ENCODE results near the gene TYK2. TPM values are rescaled to one million over a fixed set of nuclear protein-coding genes. Genes with fewer than 3 reads are reported as not detected.

TYK2 gene
- total and polyA plus RNA-seq, 2 of the 13 experiments (the other 11 are each of a cell fraction or from before 2014, with no cell fraction given) = 38.8 to 60.1 TPM

- TF ChIP-seq, protein P1, sequence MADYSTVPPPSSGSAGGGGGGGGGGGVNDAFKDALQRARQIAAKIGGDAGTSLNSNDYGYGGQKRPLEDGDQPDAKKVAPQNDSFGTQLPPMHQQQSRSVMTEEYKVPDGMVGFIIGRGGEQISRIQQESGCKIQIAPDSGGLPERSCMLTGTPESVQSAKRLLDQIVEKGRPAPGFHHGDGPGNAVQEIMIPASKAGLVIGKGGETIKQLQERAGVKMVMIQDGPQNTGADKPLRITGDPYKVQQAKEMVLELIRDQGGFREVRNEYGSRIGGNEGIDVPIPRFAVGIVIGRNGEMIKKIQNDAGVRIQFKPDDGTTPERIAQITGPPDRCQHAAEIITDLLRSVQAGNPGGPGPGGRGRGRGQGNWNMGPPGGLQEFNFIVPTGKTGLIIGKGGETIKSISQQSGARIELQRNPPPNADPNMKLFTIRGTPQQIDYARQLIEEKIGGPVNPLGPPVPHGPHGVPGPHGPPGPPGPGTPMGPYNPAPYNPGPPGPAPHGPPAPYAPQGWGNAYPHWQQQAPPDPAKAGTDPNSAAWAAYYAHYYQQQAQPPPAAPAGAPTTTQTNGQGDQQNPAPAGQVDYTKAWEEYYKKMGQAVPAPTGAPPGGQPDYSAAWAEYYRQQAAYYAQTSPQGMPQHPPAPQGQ (CRISPR knock-in tag; IDR thresholded peaks at IDR 0.05; ENCODE audit: borderline replicate concordance) = peak; percentile 83; the same call in 1 of the 2 replicates
- TF ChIP-seq, protein P2, sequence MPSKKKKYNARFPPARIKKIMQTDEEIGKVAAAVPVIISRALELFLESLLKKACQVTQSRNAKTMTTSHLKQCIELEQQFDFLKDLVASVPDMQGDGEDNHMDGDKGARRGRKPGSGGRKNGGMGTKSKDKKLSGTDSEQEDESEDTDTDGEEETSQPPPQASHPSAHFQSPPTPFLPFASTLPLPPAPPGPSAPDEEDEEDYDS (CRISPR knock-in tag; IDR thresholded peaks at IDR 0.05) = peak; percentile 66
- TF ChIP-seq SIN3B (IDR thresholded peaks at IDR 0.05; ENCODE audit: low read length) (peak; percentile 65; the same call in 1 of the 2 replicates), KIAA2018 (CRISPR knock-in tag; IDR thresholded peaks at IDR 0.05; ENCODE audit: borderline replicate concordance) (no peak)
- TF ChIP-seq, protein P3, sequence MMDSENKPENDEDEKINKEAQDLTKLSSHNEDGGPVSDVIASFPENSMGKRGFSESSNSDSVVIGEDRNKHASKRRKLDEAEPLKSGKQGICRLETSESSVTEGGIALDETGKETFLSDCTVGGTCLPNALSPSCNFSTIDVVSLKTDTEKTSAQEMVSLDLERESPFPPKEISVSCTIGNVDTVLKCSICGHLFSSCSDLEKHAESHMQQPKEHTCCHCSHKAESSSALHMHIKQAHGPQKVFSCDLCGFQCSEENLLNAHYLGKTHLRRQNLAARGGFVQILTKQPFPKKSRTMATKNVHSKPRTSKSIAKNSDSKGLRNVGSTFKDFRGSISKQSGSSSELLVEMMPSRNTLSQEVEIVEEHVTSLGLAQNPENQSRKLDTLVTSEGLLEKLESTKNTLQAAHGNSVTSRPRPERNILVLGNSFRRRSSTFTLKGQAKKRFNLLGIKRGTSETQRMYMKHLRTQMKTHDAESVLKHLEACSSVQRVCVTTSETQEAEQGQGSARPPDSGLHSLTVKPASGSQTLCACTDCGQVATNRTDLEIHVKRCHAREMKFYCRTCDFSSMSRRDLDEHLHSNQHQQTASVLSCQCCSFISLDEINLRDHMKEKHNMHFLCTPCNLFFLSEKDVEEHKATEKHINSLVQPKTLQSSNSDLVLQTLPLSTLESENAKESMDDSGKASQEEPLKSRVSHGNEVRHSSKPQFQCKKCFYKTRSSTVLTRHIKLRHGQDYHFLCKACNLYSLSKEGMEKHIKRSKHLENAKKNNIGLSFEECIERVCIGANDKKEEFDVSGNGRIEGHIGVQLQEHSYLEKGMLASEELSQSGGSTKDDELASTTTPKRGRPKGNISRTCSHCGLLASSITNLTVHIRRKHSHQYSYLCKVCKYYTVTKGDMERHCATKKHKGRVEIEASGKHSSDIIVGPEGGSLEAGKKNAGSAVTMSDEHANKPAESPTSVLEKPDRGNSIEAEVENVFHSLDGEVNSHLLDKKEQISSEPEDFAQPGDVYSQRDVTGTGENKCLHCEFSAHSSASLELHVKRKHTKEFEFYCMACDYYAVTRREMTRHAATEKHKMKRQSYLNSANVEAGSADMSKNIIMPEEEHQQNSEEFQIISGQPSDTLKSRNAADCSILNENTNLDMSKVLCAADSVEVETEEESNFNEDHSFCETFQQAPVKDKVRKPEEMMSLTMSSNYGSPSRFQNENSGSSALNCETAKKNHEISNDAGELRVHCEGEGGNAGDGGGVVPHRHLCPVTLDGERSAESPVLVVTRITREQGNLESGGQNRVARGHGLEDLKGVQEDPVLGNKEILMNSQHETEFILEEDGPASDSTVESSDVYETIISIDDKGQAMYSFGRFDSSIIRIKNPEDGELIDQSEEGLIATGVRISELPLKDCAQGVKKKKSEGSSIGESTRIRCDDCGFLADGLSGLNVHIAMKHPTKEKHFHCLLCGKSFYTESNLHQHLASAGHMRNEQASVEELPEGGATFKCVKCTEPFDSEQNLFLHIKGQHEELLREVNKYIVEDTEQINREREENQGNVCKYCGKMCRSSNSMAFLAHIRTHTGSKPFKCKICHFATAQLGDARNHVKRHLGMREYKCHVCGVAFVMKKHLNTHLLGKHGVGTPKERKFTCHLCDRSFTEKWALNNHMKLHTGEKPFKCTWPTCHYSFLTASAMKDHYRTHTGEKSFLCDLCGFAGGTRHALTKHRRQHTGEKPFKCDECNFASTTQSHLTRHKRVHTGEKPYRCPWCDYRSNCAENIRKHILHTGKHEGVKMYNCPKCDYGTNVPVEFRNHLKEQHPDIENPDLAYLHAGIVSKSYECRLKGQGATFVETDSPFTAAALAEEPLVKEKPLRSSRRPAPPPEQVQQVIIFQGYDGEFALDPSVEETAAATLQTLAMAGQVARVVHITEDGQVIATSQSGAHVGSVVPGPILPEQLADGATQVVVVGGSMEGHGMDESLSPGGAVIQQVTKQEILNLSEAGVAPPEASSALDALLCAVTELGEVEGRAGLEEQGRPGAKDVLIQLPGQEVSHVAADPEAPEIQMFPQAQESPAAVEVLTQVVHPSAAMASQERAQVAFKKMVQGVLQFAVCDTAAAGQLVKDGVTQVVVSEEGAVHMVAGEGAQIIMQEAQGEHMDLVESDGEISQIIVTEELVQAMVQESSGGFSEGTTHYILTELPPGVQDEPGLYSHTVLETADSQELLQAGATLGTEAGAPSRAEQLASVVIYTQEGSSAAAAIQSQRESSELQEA (CRISPR knock-in tag; IDR thresholded peaks at IDR 0.05; ENCODE audit: not compliant biosample characterization) = peak; percentile 78
These were observed 64.8 kb downstream of the TYK2 start, which contains the start of gene FDX2 (continued) for GRCh38 chr19:10315335-10316214.
